Neuronal stem cell (in vitro differentiated cells): ENCODE measurements around the gene RYR2.

ENCODE experiments used
- DNase-seq: peaks from one replicate; pipeline ENCODE4 v3.0.0-alpha.2; 2013; ENCODE audit warnings: low spot score
- H2AFZ ChIP-seq: one replicate; pipeline ENCODE4 v1.6.1; 2013; ENCODE audit warnings: mild to moderate bottlenecking, low read length, inconsistent platforms
- H2AK5ac ChIP-seq: 2 replicates; pipeline ENCODE4 v1.6.1; 2013; ENCODE audit warnings: low read depth, mild to moderate bottlenecking, inconsistent platforms, low read length, moderate library complexity, mixed read lengths
- H2BK120ac ChIP-seq: 2 replicates; pipeline ENCODE4 v1.6.1; 2013; ENCODE audit warnings: low read depth, mild to moderate bottlenecking, inconsistent platforms, low read length, moderate library complexity, mixed read lengths
- H2BK12ac ChIP-seq: one replicate; pipeline ENCODE4 v1.6.1; 2013; ENCODE audit warnings: low read length, inconsistent platforms
- H2BK15ac ChIP-seq: 2 replicates; pipeline ENCODE4 v1.6.1; 2013; ENCODE audit warnings: mild to moderate bottlenecking, low read length, inconsistent platforms, mixed read lengths
- H2BK5ac ChIP-seq: one replicate; pipeline ENCODE4 v1.6.1; 2013; ENCODE audit warnings: inconsistent platforms, mild to moderate bottlenecking, low read length, moderate library complexity
- H3K14ac ChIP-seq: one replicate; pipeline ENCODE4 v1.6.1; 2013; ENCODE audit warnings: low read length, inconsistent platforms
- H3K18ac ChIP-seq: 2 replicates; pipeline ENCODE4 v1.6.1; 2013; ENCODE audit warnings: low read length, inconsistent platforms
- H3K23ac ChIP-seq: 2 replicates; pipeline ENCODE4 v1.6.1; 2013; ENCODE audit warnings: low read depth, mild to moderate bottlenecking, mixed read lengths, low read length, inconsistent platforms; ENCODE audit not compliant: poor library complexity
- H3K27ac ChIP-seq: replicated peaks from 3 replicates; pipeline ENCODE4 v1.5.1; 2013; ENCODE audit warnings: low read length, inconsistent platforms
- H3K27me3 ChIP-seq, 3 experiments: 2 replicates each; pipeline ENCODE4 v1.6.1; 2013; ENCODE audit warnings: low read length in 3 of 3, mild to moderate bottlenecking in 2 of 3, inconsistent platforms in 1 of 3, low read depth in 1 of 3, mixed read lengths in 1 of 3, moderate library complexity in 1 of 3; ENCODE audit not compliant: control insufficient read depth in 3 of 3, insufficient read depth in 3 of 3
- H3K36me3 ChIP-seq, 2 donors: replicated peaks in 1 of 2; 2 replicates each; pipeline ENCODE4 v1.6.1; 2013; ENCODE audit warnings: low read length in 2 of 2; ENCODE audit not compliant: control insufficient read depth in 2 of 2, insufficient read depth in 2 of 2
- H3K4ac ChIP-seq: 2 replicates; pipeline ENCODE4 v1.6.1; 2013; ENCODE audit warnings: inconsistent platforms, mild to moderate bottlenecking, low read length, moderate library complexity
- H3K4me1 ChIP-seq, 2 donors: 1 replicate in 1 of 2; 2 replicates in 1 of 2; pipeline ENCODE4 v1.6.1; 2013; ENCODE audit warnings: low read length in 2 of 2, low read depth in 1 of 2; ENCODE audit not compliant: control insufficient read depth in 2 of 2, insufficient read depth in 1 of 2
- H3K4me2 ChIP-seq: one replicate; pipeline ENCODE4 v1.6.1; 2013; ENCODE audit warnings: mild to moderate bottlenecking, low read length, inconsistent platforms; ENCODE audit not compliant: insufficient read depth, poor library complexity, severe bottlenecking
- H3K4me3 ChIP-seq, 2 donors: 2 replicates each; pipeline ENCODE4 v1.5.1; 2013; ENCODE audit warnings: low read length in 2 of 2, mild to moderate bottlenecking in 2 of 2, inconsistent platforms in 1 of 2, moderate library complexity in 1 of 2
- H3K79me1 ChIP-seq: one replicate; pipeline ENCODE4 v1.6.1; 2013; ENCODE audit warnings: low read depth, mild to moderate bottlenecking, inconsistent platforms, low read length, moderate library complexity
- H3K9ac ChIP-seq: one replicate; pipeline ENCODE4 v1.6.1; 2013; ENCODE audit warnings: mild to moderate bottlenecking, low read depth, low read length, inconsistent platforms; ENCODE audit not compliant: poor library complexity
- H3K9me3 ChIP-seq, 2 donors: replicated peaks in 1 of 2; 2 replicates each; pipeline versions ENCODE3 to v1.6.1; 2013; ENCODE audit warnings: low read length in 2 of 2, mild to moderate bottlenecking in 2 of 2, inconsistent platforms in 1 of 2, low read depth in 1 of 2, mixed read lengths in 1 of 2, moderate library complexity in 1 of 2; ENCODE audit not compliant: control insufficient read depth in 2 of 2, insufficient read depth in 1 of 2
- H4K8ac ChIP-seq: one replicate; pipeline ENCODE4 v1.6.1; 2013; ENCODE audit warnings: low read depth, mild to moderate bottlenecking, inconsistent platforms, low read length, moderate library complexity
- H4K91ac ChIP-seq: one replicate; pipeline ENCODE4 v1.6.1; 2013; ENCODE audit warnings: low read length, low read depth, mild to moderate bottlenecking, inconsistent platforms; ENCODE audit not compliant: poor library complexity
- WGBS, 2 donors: extraction: QIAGEN DNeasy Blood & Tissue Kit; methylation state at CpG; one replicate each; pipeline ENCODE4 v1.1.7; 2013; ENCODE audit warnings: missing lambda C conversion rate in 2 of 2, mixed read lengths in 1 of 2; ENCODE audit not compliant: insufficient read length in 2 of 2, insufficient replicate concordance in 1 of 2; ENCODE audit errors: extremely low coverage in 2 of 2; 5-methylcytosine and 5-hydroxymethylcytosine counted together

The RYR2 gene

GRCh38 chr1:237478842-237479241 lies 436.9 kb downstream of the RYR2 start:
- WGBS, 2 donors = no CpG with 5 or more reads among the region's 3 CpGs
- Histone ChIP-seq H3K9me3 (no peaks in the 10 kb centered on the region), H3K79me1 (no peaks in the 10 kb centered on the region)

DNA sequence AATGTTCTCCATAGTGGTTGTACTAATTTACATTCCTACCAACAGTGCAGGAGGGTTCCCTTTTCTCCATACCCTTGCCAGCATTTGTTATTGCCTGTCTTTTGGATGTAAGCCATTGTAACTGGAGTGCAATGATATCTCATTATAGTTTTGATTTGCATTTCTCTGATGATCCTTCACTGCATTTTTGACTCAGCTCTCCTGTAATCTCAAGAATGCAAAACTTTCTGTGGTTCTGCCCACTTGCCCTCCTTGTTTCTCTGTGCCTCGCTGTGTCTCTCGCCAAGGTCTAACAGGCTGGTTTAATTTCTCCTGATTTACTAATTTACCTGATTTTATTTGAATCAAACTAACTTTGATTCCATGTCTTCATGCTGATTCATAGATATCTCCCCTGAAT lies 440.8 kb downstream of the RYR2 start:
- H4K91ac ChIP-seq = no peak overlapping the region
- H3K4ac ChIP-seq = no peak overlapping the region
- H3K14ac ChIP-seq = no peak overlapping the region
- H2AK5ac ChIP-seq = no peak overlapping the region
- no peaks in the 10 kb centered on the region for H3K9me3 ChIP-seq
- no peak overlapping the region for H3K27ac ChIP-seq
- H3K79me1 ChIP-seq = no peaks in the 10 kb centered on the region
- no peak overlapping the region for H2BK5ac ChIP-seq
- no peak overlapping the region for H2AFZ ChIP-seq
- no peak overlapping the region for H3K9ac ChIP-seq
- WGBS, 2 donors = no CpG with 5 or more reads among the region's 2 CpGs
- no peak overlapping the region for H3K4me2 ChIP-seq
- no peak overlapping the region for H3K23ac ChIP-seq
- no peaks in the 10 kb centered on the region for H3K4me1 ChIP-seq
- no peaks in the 10 kb centered on the region for H3K36me3 ChIP-seq
- no peak overlapping the region for H2BK120ac ChIP-seq
- H4K8ac ChIP-seq = no peak overlapping the region
- H2BK15ac ChIP-seq = no peak overlapping the region
- H3K4me3 ChIP-seq = no peak overlapping the region
- no peak for DNase-seq
- H3K18ac ChIP-seq = no peak overlapping the region
- H3K27me3 ChIP-seq = no peaks in the 10 kb centered on the region
- H2BK12ac ChIP-seq = no peak overlapping the region

More at GRCh38 chr1:237478842-237479241, 436.9 kb downstream of the RYR2 start:
- Histone ChIP-seq H3K4me3 (no peak overlapping the region), H3K27me3 (no peaks in the 10 kb centered on the region), H3K36me3 (no peaks in the 10 kb centered on the region), H3K14ac (no peak overlapping the region), H3K4me1 (no peaks in the 10 kb centered on the region), H3K4me2 (no peak overlapping the region), H2AK5ac (no peak overlapping the region), H2BK12ac (no peak overlapping the region), H2BK5ac (no peak overlapping the region), H3K4ac (no peak overlapping the region), H4K91ac (no peak overlapping the region), H3K9ac (no peak overlapping the region), H4K8ac (no peak overlapping the region), H2AFZ (no peak overlapping the region), H2BK120ac (no peak overlapping the region), H3K27ac (no peak overlapping the region), H3K18ac (no peak overlapping the region), H3K23ac (no peak overlapping the region), H2BK15ac (no peak overlapping the region)
- DNase-seq = no peak

DNA sequence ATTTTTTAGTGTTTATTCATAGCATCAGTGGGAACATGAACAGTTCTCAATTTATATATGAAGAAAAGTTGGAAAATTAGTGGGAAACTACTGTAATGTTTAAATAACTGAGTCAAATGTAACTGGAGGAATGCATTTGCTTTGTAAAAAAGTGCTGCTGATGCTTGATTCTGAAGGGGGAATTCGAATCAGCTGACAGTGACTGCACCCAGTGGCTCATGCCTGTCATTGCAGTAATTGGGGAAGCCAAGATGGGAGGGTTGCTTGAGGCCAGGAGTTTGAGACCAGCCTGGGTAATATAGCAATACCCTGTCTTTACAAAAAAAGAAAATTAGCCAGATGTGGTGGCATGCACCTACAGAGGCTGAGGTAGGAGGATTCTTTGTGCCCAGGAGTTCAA lies 450.4 kb downstream of the RYR2 start:
- Histone ChIP-seq H3K4me1 (no peaks in the 10 kb centered on the region), H3K27ac (no peak overlapping the region), H3K36me3 (no peaks in the 10 kb centered on the region), H2BK5ac (no peak overlapping the region), H4K91ac (no peak overlapping the region), H3K9ac (no peak overlapping the region), H3K4ac (no peak overlapping the region), H3K27me3 (no peaks in the 10 kb centered on the region), H3K14ac (no peak overlapping the region), H3K18ac (no peak overlapping the region), H3K4me3 (no peak overlapping the region), H3K9me3 (no peaks in the 10 kb centered on the region), H2BK12ac (no peak overlapping the region), H3K4me2 (no peak overlapping the region), H2BK15ac (no peak overlapping the region), H2BK120ac (no peak overlapping the region), H2AFZ (no peak overlapping the region), H2AK5ac (no peak overlapping the region), H4K8ac (no peak overlapping the region), H3K79me1 (no peaks in the 10 kb centered on the region), H3K23ac (no peak overlapping the region)
- no peak for DNase-seq
- WGBS, 2 donors = no CpG with 5 or more reads among the region's 1 CpG

DNA sequence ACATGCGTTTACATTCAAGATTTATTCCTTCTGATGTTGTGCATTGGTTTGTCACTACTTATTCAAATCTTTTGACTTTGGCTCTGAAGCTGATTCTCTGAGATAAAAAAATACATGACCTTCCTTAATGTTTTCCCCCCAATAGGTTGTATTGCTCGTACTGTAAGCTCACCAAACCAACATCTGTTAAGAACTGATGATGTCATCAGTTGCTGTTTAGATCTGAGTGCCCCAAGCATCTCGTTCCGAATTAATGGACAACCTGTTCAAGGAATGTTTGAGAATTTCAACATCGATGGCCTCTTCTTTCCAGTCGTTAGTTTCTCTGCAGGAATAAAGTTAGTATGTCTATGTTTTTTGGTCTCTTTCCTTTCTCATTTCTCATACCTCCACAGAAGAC lies 458.6 kb downstream of the RYR2 start:
- Histone ChIP-seq H3K4me1 (no peaks in the 10 kb centered on the region), H2BK120ac (no peak overlapping the region), H3K4me3 (no peak overlapping the region), H2BK5ac (no peak overlapping the region), H3K18ac (no peak overlapping the region), H3K27ac (no peak overlapping the region), H3K27me3 (no peaks in the 10 kb centered on the region), H3K14ac (no peak overlapping the region), H3K4me2 (no peak overlapping the region), H3K9ac (no peak overlapping the region), H4K91ac (no peak overlapping the region), H2BK12ac (no peak overlapping the region), H4K8ac (no peak overlapping the region), H2BK15ac (no peak overlapping the region), H3K23ac (no peak overlapping the region), H2AFZ (no peak overlapping the region), H3K79me1 (no peaks in the 10 kb centered on the region), H3K36me3 (no peaks in the 10 kb centered on the region), H3K9me3 (no peaks in the 10 kb centered on the region), H2AK5ac (no peak overlapping the region), H3K4ac (no peak overlapping the region)
- no peak for DNase-seq
- WGBS, 2 donors = no CpG with 5 or more reads among the region's 6 CpGs
